GM21526 (cell line): Measurements from ENCODE around the gene PANX2.

ENCODE experiments used
- ATAC-seq: cut with Tn5 transposase; IDR thresholded peaks from one replicate; pipeline ENCODE4 v1.9.1; 2021; ENCODE audit warnings: moderate library complexity; ENCODE audit not compliant: unreplicated experiment, low FRiP score

The PANX2 gene

GRCh38 chr22:50209893-50210292 is 39.4 kb downstream of the PANX2 start:
- ATAC-seq, result no peak

- no peak for ATAC-seq
These were observed 40.0 kb downstream of the PANX2 start for GRCh38 chr22:50210378-50211139.

GRCh38 chr22:50211147-50211546 is 40.6 kb downstream of the PANX2 start:
- no peak for ATAC-seq

GRCh38 chr22:50213263-50213662 is 42.7 kb downstream of the PANX2 start:
- no peak for ATAC-seq

GRCh38 chr22:50215297-50216054 is 44.9 kb downstream of the PANX2 start:
- no peak for ATAC-seq

DNA sequence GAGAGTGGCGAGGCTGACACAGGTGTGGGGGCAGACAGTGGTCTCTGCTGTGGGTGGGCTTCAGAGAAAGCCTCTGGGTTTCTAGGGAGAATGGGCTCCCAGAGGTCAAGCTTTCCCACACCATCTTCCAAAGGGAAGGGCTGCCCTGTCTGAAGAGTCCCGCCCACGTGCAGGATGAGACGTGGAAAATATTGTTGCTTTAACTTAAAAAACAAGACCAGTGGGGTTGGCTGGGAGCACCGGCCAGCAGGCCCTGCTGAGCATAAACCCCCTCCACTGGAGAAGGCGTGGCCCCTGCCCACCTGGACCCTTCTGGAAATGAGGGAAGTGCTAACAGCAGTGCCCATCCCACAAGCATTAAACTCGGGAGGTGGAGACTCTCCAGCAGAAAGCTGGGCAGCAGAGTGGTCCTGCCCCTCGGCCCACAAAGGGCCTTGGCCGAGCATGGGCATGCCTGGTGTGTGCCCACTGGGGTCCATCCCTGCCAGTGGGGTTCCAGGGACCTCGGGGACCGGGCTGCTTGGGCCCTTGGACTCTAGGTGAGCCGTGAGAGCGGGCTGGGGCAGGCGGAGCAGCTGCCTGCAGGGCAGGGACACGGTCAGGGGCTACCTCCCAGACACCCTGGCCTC is 45.6 kb downstream of the PANX2 start:
- ATAC-seq, result no peak

GRCh38 chr22:50216684-50217520 is 46.4 kb downstream of the PANX2 start:
- no peak for ATAC-seq

- no peak for ATAC-seq
These were observed 47.1 kb downstream of the PANX2 start for GRCh38 chr22:50217543-50218152.

DNA sequence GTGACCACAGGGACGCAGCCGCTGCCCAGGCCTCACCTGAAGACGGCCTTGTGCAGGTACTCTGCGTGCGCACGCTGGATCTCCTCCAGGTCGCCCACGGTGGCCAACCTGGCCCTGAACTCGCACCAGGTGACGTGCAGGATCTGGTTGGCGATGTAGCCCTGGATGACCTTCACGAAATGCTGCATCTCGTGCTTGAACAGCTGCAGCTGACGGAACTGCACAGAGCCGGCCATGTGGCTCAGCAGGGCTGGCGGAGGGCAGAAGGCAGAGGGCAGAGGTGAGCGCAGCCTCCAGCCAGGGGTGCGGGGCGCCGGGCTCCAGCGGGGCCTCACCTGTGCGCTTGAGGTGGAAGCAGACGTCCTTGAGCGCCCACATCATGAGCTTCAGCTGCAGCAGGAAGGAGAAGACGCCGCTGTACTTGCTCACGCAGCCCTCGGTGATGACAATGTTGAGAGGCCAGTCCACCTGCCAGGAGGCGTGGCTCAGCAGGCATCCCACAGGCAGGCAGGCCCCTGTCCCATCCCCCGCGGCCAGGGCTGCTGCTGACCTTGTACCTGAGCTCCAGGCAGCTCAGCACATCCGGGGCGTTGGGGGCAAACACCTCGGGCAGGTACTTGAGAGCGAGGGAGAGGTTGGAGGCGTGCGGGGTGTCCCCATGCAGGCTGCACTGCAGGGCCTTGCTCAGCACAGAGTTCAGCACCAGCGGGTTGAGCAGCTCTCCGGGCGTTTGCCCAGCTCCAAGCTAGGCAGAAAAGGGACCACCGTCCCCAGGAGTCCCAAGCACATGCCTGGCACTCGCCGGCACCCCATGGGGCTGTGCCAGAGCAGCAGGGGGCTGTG is 47.8 kb downstream of the PANX2 start:
- no peak for ATAC-seq

DNA sequence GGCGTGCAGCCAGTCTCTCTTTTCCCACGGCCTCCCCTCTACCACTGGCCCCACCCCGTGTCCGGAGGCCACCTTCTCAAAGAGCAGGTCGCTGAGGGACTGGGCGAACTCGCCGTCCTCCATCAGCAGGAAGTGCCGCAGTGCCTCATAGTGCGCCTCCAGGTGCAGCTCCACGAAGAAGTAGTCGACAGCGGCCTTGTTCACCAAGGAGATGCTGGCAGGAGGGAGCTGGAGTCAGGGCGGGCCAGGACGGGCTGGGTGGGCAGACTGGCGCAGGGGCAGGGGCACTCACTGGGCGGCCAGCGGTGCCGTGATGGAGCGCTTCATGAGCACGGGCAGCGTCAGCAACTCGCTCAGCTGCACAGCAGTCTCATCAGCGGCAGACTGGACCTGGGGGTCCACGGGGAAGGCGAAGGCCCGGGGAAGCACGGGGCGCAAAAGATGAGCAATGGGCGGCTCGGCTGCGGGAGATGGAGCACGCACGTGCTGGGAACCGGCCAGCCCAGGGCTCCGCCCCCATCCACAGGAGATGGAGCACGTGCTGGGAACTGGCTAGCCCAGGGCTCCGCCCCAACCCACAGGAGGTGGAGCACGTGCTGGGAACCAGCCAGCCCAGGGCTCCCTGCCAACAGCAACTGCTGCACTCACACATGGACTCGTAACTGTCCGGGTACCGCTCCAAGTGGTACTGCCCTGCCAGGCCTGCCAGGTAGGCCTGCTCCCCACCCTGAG is 48.6 kb downstream of the PANX2 start:
- ATAC-seq, result no peak

DNA sequence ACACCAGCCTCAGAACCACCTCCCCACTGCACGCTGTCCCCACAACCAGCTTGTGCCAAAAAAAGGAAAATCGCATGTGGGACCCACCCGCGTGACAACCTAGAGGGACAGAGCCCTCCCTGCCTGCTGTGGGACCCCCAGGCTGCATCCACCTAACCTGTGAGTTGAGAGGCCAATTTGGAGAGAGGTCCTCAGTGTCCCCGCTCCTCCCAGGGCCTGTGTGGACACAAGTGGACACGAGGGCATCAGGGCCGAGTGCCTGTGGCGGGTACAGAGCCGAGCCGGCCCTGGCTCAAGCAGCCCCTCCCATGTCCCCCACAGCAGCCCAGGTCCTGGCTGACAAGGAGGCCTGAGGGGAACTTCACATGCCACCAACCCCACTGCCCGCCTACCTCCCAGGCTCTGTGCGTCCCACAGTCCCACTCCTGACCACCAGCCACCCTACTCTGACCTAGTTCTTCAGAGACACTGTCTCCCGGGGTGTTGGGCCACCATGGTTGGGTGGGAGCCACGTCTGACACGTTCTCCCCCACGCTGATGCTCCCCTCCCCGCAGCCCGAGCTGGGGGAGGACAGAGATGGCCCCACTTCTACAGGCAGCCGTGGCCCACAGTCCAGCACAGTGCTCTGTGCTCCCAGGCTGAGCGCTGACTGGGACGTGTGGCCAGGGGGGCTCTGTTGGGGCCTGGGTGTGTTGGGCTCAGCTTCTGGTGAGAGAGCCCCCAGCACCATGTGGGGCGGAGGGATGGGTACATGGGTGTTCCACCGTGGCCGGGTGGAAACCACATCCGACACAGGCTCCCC is 49.5 kb downstream of the PANX2 start:
- ATAC-seq, result no peak

DNA sequence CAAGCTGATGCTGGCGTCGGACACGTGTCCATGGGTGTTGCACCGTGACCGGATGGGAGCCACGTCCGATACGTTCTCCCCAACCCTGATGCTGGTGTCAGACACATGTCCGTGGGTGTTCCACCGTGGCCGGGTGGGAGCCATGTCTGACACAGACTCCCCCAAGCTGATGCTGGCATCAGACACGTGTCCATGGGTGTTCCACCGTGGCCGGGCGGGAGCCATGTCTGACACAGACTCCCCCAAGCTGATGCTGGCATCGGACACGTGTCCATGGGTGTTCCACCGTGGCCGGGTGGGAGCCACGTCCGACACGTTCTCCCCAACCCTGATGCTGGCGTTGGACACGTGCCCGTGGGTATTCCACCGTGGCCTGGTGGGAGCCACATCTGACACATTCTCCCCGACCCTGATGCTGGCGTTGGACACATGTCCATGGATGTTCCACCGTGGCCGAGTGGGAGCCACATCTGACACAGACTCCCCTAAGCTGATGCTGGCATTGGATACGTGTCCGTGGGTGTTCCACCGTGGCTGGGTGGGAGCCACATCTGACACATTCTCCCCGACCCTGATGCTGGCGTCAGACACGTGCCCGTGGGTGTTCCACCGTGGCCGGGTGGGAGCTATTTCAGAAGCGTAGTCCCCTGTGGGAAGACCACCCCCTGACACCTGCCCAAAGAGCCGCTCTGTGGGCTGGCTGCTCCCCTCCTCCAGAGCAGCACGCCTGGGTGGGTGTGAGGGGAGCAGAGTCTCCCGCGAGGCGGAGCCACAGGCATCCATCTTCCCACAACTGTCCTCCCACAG is 50.3 kb downstream of the PANX2 start:
- no peak for ATAC-seq

GRCh38 chr22:50221410-50222300 is 51.1 kb downstream of the PANX2 start:
- no peak for ATAC-seq

DNA sequence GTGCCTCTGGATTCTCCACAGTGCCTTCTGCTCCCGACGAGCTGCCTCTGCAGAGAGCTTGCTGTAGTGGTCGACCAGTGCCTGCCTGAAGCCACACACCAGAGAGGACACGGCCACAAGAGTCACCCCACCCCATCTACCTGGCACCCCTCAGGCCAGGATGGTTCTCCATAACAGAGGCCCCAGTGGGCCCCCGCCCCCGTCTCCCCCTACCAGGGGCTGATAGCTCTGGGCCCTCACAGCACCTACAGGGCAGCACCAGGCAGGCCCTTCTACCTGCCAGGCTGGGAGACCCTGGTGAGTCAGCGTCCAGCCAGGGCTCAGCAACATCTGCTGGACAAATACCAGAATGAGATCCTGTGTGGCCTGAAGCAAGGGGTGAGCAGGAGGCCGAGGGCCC is 52.0 kb downstream of the PANX2 start:
- ATAC-seq, result no peak

DNA sequence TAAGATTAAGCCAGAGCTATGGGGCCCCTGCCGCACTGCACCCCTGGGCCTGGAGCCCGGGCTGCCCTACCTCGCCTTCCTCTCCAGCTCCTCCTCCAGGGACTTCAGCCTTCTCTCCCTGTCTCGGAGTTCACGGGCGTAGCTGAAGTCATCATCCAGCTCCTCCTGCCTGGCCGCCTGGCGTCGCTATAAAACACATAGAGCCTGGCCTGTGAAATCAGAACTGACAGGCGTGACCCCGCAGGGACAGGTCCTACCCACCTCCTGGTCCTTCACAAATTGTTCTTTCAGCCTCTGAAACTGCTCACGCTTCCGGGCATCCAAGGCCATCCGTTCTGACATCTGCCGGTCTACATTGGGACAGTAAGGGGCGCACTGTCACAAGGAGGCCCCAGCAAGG is 53.5 kb downstream of the PANX2 start:
- no peak for ATAC-seq
